NOMO-1 (cell line): Measurements from ENCODE around the gene SLC16A1.
"Not testable (repeated sequence)": the region's sequence is repeated elsewhere in the genome, so short reads cannot be mapped to it uniquely, and the experiment has no call there.

Experiments
- DNase-seq, 2 experiments: peaks; one replicate each; lab custom pipeline; 2025; ENCODE audit not compliant: unreplicated experiment in 2 of 2; lab: John Stamatoyannopoulos, UW

Gene SLC16A1

GRCh38 chr1:112926858-112927257, 29.1 kb downstream of the SLC16A1 start:
- no peak for DNase-seq

DNA sequence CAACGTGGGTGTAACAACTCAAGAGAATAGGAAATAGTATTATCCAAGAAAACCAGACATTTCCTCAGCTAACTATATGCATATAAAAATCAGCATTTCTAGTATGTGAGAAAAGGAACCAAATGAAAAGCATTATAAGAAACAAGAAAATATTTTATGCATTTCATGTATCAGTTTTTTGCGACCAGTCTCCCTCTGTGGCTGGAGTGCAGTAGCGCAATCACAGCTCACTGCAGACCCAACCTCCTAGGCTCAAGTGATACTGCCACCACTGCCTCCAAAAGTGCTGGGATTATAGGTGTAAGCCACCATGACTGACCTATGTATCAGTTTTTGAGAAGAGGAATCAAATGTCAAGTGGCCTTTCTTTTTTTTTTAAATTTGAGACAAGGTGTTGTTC, 31.0 kb downstream of the SLC16A1 start:
- DNase-seq: no peak

DNA sequence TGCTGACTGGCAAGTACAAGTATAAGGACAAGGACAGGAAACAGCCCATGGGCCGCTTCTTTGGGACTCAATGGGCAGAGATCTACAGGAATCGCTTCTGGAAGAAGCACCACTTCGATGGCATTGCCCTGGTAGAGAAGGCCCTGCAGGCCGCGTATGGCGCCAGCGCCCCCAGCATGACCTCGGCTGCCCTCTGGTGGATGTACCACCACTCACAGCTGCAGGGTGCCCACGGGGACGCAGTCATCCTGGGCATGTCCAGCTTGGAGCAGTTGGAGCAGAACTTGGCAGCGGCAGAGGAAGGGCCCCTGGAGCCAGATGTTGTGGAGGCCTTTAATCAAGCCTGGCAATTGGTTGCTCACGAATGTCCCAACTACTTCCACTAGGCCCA, 32.0 kb downstream of the SLC16A1 start:
- no peak for DNase-seq

GRCh38 chr1:112923234-112923958, 32.6 kb downstream of the SLC16A1 start:
- no peak for DNase-seq

GRCh38 chr1:112911506-112912220, 44.3 kb downstream of the SLC16A1 start:
- DNase-seq: no peak

DNA sequence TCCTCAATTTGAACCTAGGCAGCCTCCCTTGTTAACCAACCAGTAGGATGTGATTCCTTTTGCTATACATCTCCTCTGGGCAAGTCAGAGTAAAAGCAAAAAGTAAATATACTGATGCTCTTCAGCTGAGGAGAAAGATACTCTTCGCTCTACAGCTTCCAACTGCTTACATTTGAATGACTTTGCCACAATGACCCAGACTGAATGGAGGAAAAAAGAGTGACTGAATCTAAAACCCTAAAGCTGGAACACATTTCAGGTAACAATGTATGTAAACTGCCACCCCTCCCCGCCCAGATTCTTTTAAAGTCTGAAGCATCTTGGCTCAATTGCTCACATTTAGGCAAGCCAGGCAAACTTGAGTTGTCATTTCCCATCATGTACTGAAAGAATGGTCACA, 46.1 kb downstream of the SLC16A1 start:
- DNase-seq: no peak

DNA sequence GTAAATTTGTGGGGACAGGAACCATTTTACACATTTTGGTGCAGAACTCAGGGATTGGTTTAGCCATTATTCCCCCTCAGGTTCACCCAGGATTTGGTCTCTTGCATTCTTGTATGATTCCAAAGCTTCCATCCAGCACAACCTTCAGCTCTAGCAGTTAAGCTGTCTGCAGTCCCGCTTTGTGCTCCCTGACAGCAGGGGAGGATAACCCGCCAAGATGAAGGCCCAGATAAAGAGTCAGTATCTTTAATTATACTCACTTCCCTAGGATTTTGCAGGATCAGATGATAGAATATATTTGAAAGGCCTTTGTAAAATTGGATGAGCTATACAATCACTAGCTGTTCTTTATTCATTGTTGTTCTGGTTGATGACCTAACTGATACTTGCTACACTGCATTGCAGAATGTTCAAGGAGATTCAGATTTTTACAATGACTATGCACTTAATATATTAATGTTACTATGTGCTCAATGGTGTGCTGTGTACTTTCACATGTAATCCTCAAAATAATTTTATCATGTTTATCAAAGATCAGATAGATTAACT, 49.8 kb downstream of the SLC16A1 start:
- no peak for DNase-seq

GRCh38 chr1:112905395-112906149, 50.4 kb downstream of the SLC16A1 start:
- no peak for DNase-seq

DNA sequence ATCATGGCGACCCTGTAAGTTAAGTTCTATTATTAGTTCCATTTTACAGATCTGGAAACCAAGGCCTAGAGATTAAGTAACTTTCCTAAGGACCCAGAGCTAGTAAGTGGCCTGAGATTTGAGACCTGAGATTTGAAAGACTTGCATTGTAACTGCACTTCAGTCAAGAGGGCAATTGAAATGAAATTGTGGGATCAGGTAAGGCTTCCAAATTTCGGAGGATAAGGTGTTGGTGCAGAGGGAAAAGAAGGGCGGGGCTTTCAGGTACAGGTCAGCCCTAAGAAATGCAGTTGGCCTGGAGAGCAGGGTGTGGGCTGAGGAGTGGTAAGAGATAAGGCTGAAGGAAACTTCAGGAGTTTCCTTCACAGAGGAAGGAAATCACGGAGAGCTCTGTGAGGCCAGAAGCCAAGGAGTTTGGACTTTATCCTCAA, 51.1 kb downstream of the SLC16A1 start:
- DNase-seq: no peak

- DNase-seq: no peak
Measured at GRCh38 chr1:112904071-112904830, 51.7 kb downstream of the SLC16A1 start.

GRCh38 chr1:112902221-112902620, 53.8 kb downstream of the SLC16A1 start:
- DNase-seq: no peak

- no peak for DNase-seq
Measured at GRCh38 chr1:112901387-112901786, 54.6 kb downstream of the SLC16A1 start.

GRCh38 chr1:112896783-112897182, 59.2 kb downstream of the SLC16A1 start:
- DNase-seq: no peak

DNA sequence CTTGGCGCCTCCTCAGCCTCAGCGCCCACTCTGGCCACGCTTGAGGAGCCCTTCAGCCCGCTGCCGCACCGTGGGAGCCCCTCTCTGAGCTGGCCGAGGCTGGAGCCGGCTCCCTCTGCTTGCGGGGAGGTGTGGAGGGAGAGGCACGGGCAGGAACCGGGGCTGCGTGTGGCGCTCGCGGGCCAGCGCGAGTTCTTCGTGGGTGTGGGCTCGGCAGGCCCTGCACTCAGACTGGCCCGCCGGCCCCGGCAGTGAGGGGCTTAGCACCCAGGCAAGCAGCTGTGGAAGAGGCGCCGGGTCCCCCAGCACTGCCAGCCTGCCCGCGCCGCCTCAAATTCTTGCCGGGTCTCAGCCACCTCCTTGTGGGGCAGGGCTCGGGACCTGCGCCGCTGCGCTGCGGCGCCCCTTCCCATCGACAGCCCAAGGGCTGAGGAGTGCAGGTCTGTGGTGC, 61.4 kb downstream of the SLC16A1 start:
- DNase-seq: no peak

DNA sequence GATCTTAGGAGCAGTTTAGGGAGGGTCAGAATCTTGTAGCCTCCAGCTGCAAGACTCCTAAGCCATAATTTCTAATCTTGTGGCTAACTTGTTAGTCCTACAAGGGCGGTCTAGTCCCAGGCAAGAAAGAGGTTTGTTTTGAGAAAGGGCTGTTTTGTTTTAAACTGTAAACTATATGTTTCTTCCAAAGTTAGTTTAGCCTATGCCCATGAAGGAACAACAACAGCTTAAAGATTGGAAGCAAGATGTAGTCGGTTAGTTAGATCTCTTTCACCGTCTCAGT, 62.0 kb downstream of the SLC16A1 start:
- no peak for DNase-seq

GRCh38 chr1:112893288-112894009, 62.5 kb downstream of the SLC16A1 start:
- no peak for DNase-seq

DNA sequence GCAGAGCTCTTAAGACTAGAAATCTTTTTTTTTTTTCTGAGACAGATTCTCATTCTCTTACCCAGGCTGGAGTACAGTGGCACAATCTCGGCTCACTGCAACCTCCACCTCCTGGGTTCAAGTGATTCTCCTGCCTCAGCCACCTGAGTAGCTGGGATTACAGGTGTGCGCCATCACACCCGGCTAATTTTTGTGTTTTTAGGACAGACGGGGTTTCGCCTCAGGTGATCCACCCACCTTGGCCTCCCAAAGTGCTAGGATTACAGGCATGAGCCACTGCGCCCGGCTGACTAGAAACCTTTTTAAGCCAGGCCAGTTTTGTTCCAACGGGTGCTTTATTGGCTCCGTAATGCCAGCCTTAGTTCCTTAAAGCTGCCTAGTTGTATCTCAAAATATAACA, 66.1 kb downstream of the SLC16A1 start:
- DNase-seq: not testable (repeated sequence)

DNA sequence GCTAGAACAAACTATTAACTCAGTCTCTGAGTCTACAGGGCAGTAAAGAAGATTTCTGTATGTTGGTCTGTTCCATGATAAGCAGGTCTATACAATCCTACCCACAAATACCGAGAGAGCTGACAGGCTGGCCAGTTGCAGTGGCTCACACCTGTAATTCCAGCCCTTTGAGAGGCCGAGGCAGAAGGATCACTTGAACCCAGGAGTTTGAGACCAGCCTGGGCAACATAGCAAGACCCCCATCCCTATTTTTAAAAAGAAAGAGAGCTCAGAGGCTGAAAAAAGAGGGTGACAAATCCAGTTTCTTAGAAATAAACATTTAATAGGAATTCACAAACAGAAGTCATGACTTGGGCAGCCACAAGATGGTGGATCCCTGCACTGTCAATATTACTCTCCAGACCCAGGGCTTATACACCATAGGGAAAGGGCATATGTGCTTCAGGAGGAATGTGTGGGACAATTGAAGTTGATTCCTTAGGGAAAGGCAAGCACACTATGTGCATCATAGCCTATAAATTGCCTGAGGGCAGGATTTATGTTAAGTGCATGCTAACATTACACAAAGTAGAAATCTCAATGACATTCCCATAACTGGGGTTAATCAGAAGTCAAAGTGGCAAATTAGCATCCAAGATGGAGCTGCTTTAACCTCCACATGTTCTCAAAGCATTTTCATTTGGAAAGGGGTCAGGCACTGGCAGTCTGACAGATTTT, 66.8 kb downstream of the SLC16A1 start:
- DNase-seq: no peak

DNA sequence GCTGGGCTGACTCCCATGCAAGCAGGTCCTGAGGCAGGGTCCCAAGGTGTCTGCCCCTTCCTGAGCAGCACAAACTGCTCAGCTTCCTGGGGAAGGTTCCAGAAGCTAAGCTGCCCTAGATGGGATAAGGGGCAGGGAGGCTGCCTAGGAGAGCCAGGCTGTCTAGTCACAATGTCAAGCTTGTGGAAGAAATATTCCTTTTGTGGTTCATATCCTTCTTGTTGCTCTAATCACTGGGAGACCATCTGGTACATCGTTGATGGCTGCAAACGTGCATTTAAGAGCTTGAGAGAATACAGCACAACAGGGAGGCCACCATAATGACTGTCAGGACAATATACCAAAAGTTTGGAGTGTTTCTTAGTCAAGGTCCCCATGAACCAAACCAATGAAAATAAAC, 67.4 kb downstream of the SLC16A1 start:
- no peak for DNase-seq
